ENCODE results near the gene FAM221B.

Gene FAM221B

GRCh38 chr9:35828716-35829083 is at the start of gene FAM221B:
Gene FAM221B, minus strand, starts transcription at chr9:35828732. Its CDS starts 2,571 bp downstream, at chr9:35826161.
- peak; percentile 7 for DNase-seq (ENCODE audit: low spot score)

- no peak for DNase-seq (ENCODE audit: low spot score)
Measured at GRCh38 chr9:35872505-35872904, 44.0 kb upstream of the FAM221B start.

GRCh38 chr9:35871545-35871944 is 43.0 kb upstream of the FAM221B start:
- DNase-seq (ENCODE audit: low spot score), result no peak

GRCh38 chr9:35870351-35870923 is 41.9 kb upstream of the FAM221B start, which contains the start of gene OR13J1:
Gene OR13J1, minus strand, starts transcription at chr9:35870401. Its CDS starts 0 bp downstream, at chr9:35870401.
- DNase-seq (ENCODE audit: low spot score), result no peak

- no peak for DNase-seq (ENCODE audit: low spot score)
Measured at GRCh38 chr9:35869621-35870216, 41.2 kb upstream of the FAM221B start.

GRCh38 chr9:35868933-35869332 is 40.4 kb upstream of the FAM221B start:
- DNase-seq (ENCODE audit: low spot score), result no peak

- DNase-seq (ENCODE audit: low spot score), result no peak
Measured at GRCh38 chr9:35867538-35867937, 39.0 kb upstream of the FAM221B start.

GRCh38 chr9:35864695-35865255 is 36.2 kb upstream of the FAM221B start:
- no peak for DNase-seq (ENCODE audit: low spot score)

GRCh38 chr9:35863583-35863982 is 35.1 kb upstream of the FAM221B start:
- DNase-seq (ENCODE audit: low spot score), result no peak

GRCh38 chr9:35862328-35862727 is 33.8 kb upstream of the FAM221B start:
- no peak for DNase-seq (ENCODE audit: low spot score)

- no peak for DNase-seq (ENCODE audit: low spot score)
Measured at GRCh38 chr9:35861161-35861897, 32.8 kb upstream of the FAM221B start.

GRCh38 chr9:35859990-35860339 is 31.4 kb upstream of the FAM221B start:
- DNase-seq (ENCODE audit: low spot score), result no peak

- no peak for DNase-seq (ENCODE audit: low spot score)
Measured at GRCh38 chr9:35859310-35859989, 30.9 kb upstream of the FAM221B start.

- no peak for DNase-seq (ENCODE audit: low spot score)
Measured at GRCh38 chr9:35858458-35858857, 29.9 kb upstream of the FAM221B start.

GRCh38 chr9:35856882-35857281 is 28.4 kb upstream of the FAM221B start:
- DNase-seq (ENCODE audit: low spot score), result no peak

GRCh38 chr9:35856206-35856605 is 27.7 kb upstream of the FAM221B start:
- no peak for DNase-seq (ENCODE audit: low spot score)

- DNase-seq (ENCODE audit: low spot score), result no peak
Measured at GRCh38 chr9:35854091-35854762, 25.7 kb upstream of the FAM221B start.

GRCh38 chr9:35852876-35853865 is 24.6 kb upstream of the FAM221B start:
- no peak for DNase-seq (ENCODE audit: low spot score)

- no peak for DNase-seq (ENCODE audit: low spot score)
Measured at GRCh38 chr9:35852267-35852815, 23.8 kb upstream of the FAM221B start.

- no peak for DNase-seq (ENCODE audit: low spot score)
Measured at GRCh38 chr9:35847792-35848572, 19.4 kb upstream of the FAM221B start.

Data from CD4-positive, alpha-beta T cell treated with Interleukin-15 for 4 hours (primary cell).